Thoracic aorta (tissue), 2 donors: ENCODE data around the gene CRTC1. TPM values are rescaled to one million over a fixed set of nuclear protein-coding genes. Genes with fewer than 3 reads are reported as not detected.

Experiments used
- ATAC-seq: fragments of 150-250 bp; one replicate; pipeline ENCODE4 v1.8.0; 2017; ENCODE audit warnings: low read depth; ENCODE audit not compliant: insufficient number of reproducible peaks, low FRiP score
- DNase-seq: peaks from one replicate; pipeline ENCODE4 v3.0.0-alpha.2; 2020; ENCODE audit warnings: low spot score
- H3K27ac ChIP-seq, 2 donors: fragments of 200-600 bp; sonication (generic); 1 replicate in 1 of 2; 2 replicates in 1 of 2; pipeline ENCODE4 v1.5.1; 2016; ENCODE audit warnings: mild to moderate bottlenecking in 2 of 2, moderate library complexity in 2 of 2
- H3K27me3 ChIP-seq: fragments of 200-600 bp; sonication (generic); replicated peaks from 2 replicates; pipeline ENCODE4 v1.6.0; 2016; ENCODE audit warnings: mild to moderate bottlenecking; ENCODE audit not compliant: insufficient read depth
- H3K36me3 ChIP-seq: fragments of 200-600 bp; sonication (generic); one replicate; pipeline ENCODE4 v1.5.1; 2016
- H3K4me1 ChIP-seq, 2 donors: fragments of 200-600 bp; sonication (generic); 1 replicate in 1 of 2; 2 replicates in 1 of 2; pipeline versions ENCODE4 v1.5.1 to v1.6.0; 2016; ENCODE audit warnings: low read depth in 2 of 2, mild to moderate bottlenecking in 1 of 2; ENCODE audit not compliant: control insufficient read depth in 1 of 2
- H3K4me3 ChIP-seq: fragments of 200-600 bp; sonication (generic); 2 replicates; pipeline ENCODE4 v1.5.1; 2016; ENCODE audit warnings: mild to moderate bottlenecking
- H3K9me3 ChIP-seq: fragments of 200-600 bp; sonication (generic); 2 replicates; pipeline ENCODE4 v1.5.1; 2016
- CTCF ChIP-seq: fragments of 200-600 bp; sonication (generic); IDR thresholded peaks from one replicate; pipeline ENCODE4 v1.5.1; 2019; ENCODE audit warnings: antibody characterized with exemption
- total RNA-seq, 2 donors: library from RNA; depleted of rRNA; stranded (reverse); fragments of >200 nt; gene quantifications; one replicate each; pipeline versions ENCODE4 v1.1.0 to v1.2.3, GENCODE V29; 2016

CRTC1 gene
- total RNA-seq, 2 donors from 2014 or later = 8.7 to 11.2 TPM

GRCh38 chr19:18682807-18683108, 722 bp upstream of the CRTC1 start:
- peak overlapping the region; percentile 80 for H3K4me3 ChIP-seq
- H3K4me1 ChIP-seq = peaks cover 13 to 24% of the 10 kb centered on the region in 2 donors
- no peaks in the 10 kb centered on the region for H3K36me3 ChIP-seq
- DNase-seq (no peak), ATAC-seq (no peak)
- H3K9me3 ChIP-seq = no peaks in the 10 kb centered on the region
- no peak for TF ChIP-seq CTCF
- peak overlapping the region in 1 of 2 donors; percentile 78 for H3K27ac ChIP-seq
- H3K27me3 ChIP-seq = no peaks in the 10 kb centered on the region

GRCh38 chr19:18683958-18684641, 620 bp downstream of the CRTC1 start:
- Histone ChIP-seq H3K27me3 (no peaks in the 10 kb centered on the region), H3K4me1 (peaks cover 7 to 15% of the 10 kb centered on the region in 2 donors), H3K36me3 (no peaks in the 10 kb centered on the region), H3K4me3 (peak overlapping the region; percentile 80), H3K9me3 (no peaks in the 10 kb centered on the region), H3K27ac (no peak overlapping the region)
- no peak for DNase-seq
- TF ChIP-seq CTCF = no peak
- no peak for ATAC-seq

DNA sequence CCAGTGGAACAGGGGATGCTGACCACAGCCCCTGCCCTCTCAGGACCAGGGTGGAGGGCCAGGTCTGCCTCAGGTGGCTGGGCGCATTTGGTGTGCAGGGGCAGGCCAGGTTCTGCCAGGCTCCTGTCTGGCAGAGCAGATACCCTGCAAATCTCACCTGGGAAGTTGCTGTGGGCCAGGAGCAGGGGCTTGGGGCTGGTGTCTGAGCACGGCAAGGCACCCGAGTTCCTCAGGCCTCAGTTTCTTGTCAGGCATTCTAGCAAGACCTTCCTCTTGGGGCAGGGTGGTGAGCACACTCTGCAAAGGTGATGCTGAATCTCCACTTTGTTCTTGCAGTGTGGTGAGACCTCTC, 1.1 kb downstream of the CRTC1 start:
- Histone ChIP-seq H3K27me3 (no peaks in the 10 kb centered on the region), H3K27ac (no peak overlapping the region), H3K36me3 (no peaks in the 10 kb centered on the region), H3K9me3 (no peaks in the 10 kb centered on the region), H3K4me1 (peaks cover 7 to 15% of the 10 kb centered on the region in 2 donors), H3K4me3 (peak overlapping the region; percentile 80)
- TF ChIP-seq CTCF = no peak
- DNase-seq (no peak), ATAC-seq (no peak)

DNA sequence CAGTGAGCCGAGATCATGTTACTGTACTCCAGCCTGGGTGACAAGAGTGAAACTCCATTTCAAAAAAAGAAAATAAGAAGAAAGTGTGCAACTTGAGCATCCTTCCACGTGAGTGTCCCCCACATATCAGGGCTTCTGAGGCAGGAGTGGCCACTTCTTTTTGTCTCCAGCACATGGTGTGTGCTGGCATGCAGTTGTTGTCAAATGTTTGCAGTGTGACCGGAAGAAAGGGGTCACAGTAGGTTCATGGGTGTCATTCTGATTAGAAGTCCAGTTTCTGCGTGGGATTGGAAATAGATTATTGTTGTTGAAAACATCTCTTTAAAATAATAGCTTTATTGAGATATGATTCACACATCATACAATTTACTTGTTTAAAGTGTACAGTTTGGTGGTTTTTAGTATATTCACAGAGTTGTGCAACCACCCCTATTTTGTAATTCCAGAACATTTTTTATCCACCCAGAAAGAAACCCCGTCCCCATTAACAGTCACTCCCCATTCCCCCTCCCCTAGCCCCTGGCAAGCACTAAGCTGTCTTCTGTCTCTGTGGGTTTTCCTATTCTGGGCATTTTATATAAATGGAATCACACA, 2.2 kb downstream of the CRTC1 start:
- Histone ChIP-seq H3K4me3 (no peak overlapping the region), H3K27me3 (no peaks in the 10 kb centered on the region), H3K4me1 (peaks cover 7 to 15% of the 10 kb centered on the region in 2 donors), H3K9me3 (no peaks in the 10 kb centered on the region), H3K36me3 (no peaks in the 10 kb centered on the region), H3K27ac (no peak overlapping the region)
- ATAC-seq (no peak), DNase-seq (no peak)
- no peak for TF ChIP-seq CTCF

DNA sequence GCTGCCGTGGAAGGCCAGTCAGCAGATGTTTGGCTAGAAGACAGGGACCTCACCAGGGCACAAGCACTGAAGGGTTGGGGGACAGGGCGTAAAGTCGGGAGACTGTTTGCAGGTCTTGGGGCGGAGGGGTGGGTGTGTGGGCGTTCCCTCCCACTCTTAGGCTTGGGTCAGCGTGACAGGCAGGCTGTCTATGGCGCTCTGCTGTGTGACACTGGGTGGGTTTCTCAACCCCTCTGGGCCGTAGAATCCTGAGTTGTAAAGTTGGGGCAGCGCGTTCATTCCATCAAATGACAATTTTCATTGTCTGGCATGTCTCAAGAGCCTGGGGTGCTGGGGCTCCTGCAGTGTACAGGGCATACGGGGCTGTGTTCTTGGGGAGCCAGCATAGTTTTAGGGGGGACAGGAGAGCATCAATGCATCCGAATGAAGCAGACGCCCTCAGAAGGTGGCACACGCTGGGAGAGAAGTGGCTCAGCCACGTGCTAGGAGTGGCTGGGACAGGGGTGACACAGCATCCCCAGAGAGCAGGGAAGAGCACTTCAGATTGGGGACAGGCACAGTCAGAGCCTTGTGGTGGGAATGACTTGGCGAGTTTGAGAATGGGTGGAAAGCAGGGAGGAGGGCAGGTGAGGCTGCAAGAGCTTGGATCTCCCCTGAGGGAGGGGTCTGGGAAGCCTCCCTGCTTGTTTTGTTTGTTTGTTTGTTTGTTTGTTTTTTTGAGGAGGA, 4.4 kb downstream of the CRTC1 start:
- DNase-seq (no peak), ATAC-seq (no peak)
- H3K27me3 ChIP-seq = no peaks in the 10 kb centered on the region
- no peaks in the 10 kb centered on the region for H3K36me3 ChIP-seq
- peaks cover 7 to 12% of the 10 kb centered on the region in 2 donors for H3K4me1 ChIP-seq
- H3K27ac ChIP-seq = no peak overlapping the region
- H3K9me3 ChIP-seq = no peaks in the 10 kb centered on the region
- H3K4me3 ChIP-seq = no peak overlapping the region
- no peak for TF ChIP-seq CTCF
